GM06990 (cell line): ENCODE results near the gene SLCO4A1.
"Not testable (repeated sequence)": the region's sequence is repeated elsewhere in the genome, so short reads cannot be mapped to it uniquely, and the experiment has no call there.

ENCODE experiments used
- DNase-seq: peaks from one replicate; pipeline ENCODE4 v3.0.0-alpha.2; 2011; ENCODE audit not compliant: insufficient read length; ENCODE audit errors: extremely low read depth
- H3K27me3 ChIP-seq: replicated peaks from 2 replicates; pipeline ENCODE4 v1.6.0; 2011; ENCODE audit warnings: low read length; ENCODE audit not compliant: control insufficient read depth, insufficient read depth
- H3K36me3 ChIP-seq: 2 replicates; pipeline ENCODE4 v1.5.1; 2011; ENCODE audit warnings: low read length; ENCODE audit not compliant: control insufficient read depth, insufficient read depth
- H3K4me3 ChIP-seq: replicated peaks from 2 replicates; pipeline ENCODE4 v1.5.1; 2011; ENCODE audit warnings: low read depth, mild to moderate bottlenecking, control low read depth, low read length
- TF ChIP-seq, protein P1 (sequence below): IDR thresholded peaks from 2 replicates; pipeline ENCODE4 v1.5.1; 2011; ENCODE audit warnings: low read length, control low read depth, mild to moderate bottlenecking, inconsistent platforms; ENCODE audit not compliant: insufficient read depth, poor library complexity, severe bottlenecking

The SLCO4A1 gene

DNA sequence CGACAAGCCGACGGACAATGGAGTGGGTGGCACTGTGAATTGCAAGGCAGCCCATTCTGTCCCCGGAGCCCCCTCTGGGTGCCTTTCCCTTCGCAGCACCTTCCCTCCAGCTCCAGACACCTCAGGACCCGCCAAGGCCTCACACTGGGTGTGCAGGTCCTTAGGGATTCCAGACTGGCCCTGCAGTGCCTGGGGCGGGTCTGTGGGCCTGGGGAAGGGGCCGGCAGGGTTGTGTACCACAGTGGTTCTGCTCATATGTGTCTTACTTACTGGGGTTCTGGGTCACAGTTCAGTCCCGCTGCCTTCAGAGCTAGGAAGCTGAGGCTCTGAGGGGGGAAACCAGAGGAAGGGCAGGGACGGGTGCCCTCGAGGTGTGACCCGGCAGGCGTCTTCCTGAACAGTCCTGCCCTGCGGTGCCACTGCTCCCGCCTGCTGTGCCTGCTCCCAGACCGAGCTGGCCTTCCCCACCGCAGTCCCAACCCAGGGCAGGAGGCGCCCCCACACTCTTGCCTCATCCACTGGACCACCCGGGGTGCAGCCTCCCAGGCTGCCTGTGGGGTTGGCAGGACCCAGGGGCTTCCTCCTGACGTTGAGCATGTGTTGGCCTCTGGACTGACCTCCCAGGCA is 16.3 kb upstream of the SLCO4A1 start:
- Histone ChIP-seq H3K36me3 (no peaks in the 10 kb centered on the region), H3K4me3 (no peak overlapping the region), H3K27me3 (no peaks in the 10 kb centered on the region)
- TF ChIP-seq, protein P1, sequence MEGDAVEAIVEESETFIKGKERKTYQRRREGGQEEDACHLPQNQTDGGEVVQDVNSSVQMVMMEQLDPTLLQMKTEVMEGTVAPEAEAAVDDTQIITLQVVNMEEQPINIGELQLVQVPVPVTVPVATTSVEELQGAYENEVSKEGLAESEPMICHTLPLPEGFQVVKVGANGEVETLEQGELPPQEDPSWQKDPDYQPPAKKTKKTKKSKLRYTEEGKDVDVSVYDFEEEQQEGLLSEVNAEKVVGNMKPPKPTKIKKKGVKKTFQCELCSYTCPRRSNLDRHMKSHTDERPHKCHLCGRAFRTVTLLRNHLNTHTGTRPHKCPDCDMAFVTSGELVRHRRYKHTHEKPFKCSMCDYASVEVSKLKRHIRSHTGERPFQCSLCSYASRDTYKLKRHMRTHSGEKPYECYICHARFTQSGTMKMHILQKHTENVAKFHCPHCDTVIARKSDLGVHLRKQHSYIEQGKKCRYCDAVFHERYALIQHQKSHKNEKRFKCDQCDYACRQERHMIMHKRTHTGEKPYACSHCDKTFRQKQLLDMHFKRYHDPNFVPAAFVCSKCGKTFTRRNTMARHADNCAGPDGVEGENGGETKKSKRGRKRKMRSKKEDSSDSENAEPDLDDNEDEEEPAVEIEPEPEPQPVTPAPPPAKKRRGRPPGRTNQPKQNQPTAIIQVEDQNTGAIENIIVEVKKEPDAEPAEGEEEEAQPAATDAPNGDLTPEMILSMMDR, result no peak
- no peak for DNase-seq

DNA sequence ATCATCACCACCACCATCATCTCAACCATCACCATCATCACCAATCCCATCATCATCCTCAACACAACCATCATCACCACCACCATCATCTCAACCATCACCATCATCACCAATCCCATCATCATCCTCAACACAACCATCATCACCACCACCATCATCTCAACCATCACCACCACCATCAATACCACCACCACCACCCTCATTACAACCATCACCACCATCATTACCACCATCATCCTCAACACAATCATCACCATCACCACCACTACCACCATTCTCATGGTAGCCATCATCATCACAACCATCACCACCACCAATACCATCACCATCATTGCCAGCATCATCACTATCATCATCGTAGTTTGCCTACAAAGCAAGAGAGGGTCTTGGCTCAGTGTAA is 14.9 kb upstream of the SLCO4A1 start:
- H3K4me3 ChIP-seq, H3K27me3 ChIP-seq, DNase-seq, H3K36me3 ChIP-seq: not testable (repeated sequence)

DNA sequence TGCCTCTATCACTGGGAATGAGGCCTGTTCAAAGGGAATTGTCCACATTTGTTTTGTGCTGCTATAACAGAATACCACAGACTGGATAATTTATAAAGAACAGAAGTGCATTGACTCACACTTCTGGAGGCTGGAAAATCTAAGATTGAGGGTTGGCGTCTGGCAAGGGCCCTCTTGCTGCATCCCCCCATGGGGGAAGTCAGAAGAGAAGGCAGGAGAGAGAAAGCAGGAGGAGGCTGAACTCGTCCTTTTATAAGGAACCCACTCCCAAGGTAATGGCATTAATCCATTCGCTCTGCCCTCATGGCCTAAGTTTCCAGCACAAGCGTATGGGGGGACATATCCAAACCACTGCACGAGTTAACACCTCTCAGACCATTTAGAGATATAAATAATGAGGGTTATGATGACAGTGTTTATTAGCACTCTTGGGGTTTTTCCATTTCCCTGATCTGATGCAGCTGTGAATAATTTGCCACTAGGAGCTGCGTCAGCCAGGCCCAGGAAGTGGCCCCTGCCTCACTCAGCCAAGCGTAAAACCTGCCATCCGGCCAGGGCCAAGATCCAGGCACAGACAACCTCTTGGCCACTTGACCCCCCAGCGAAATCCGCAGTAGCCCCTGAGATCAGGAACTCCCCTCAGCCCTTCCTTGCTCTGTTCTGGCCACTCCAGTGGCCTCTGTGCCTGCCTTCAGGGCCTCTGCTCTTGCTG is 14.2 kb upstream of the SLCO4A1 start:
- TF ChIP-seq, protein P1, result no peak
- no peak overlapping the region for H3K4me3 ChIP-seq
- no peaks in the 10 kb centered on the region for H3K36me3 ChIP-seq
- peak; percentile 70 for DNase-seq
- H3K27me3 ChIP-seq, result no peaks in the 10 kb centered on the region

DNA sequence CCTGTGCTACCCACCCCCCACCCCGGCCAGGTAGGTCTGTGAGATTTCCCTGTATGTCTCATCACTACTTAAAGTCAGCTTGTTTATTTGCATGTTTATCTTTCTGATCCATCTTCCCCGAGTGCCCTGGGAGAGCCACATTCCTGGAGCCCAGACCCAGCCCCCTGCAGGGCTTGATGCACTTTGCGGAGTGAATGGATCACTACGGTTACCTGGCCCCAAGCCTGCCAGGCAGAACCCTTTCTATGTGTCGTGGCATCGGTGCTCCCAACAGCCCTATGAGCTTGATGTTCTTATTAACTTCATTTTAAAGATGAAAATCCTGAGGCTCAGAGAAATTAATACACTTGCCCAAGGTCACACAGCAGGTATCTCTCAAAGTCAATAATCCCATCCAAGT is 13.6 kb upstream of the SLCO4A1 start:
- DNase-seq, result no peak
- no peak overlapping the region for H3K4me3 ChIP-seq
- no peaks in the 10 kb centered on the region for H3K36me3 ChIP-seq
- TF ChIP-seq, protein P1, result no peak
- no peaks in the 10 kb centered on the region for H3K27me3 ChIP-seq

DNA sequence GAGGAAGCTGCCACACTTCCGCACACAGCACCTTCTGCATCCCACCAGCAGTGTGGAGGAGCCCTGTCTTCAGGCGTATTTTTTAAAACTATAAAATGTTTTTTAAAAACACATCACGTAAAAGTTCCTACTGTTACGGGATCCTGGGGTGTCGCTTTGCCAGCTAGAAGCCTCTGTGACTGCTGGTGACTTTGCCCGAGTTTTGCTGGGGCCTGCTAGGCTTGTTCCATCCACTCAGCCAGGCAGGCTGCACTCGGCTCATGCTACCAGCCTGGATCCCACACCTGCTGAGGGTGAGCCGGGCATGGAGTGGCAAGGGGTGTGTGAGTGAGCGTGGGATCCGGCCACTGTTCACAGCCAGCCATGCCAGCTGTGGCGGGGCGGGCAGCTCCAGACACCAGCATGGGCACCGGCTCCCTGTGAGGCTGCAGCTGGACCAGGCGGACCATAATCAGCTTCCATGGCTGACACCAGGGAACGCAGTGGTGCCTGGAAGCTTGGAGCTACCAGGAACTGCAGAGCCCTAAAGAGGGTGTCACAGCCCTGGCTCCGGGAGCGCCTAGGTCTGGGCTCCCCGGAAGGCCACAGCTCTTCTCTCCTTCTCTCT is 12.3 kb upstream of the SLCO4A1 start:
- DNase-seq, result no peak
- Histone ChIP-seq H3K27me3 (no peaks in the 10 kb centered on the region), H3K36me3 (no peaks in the 10 kb centered on the region), H3K4me3 (no peak overlapping the region)
- TF ChIP-seq, protein P1, result no peak
